Activated CD4-positive, alpha-beta T cell treated with anti-CD3 and anti-CD28 coated beads, Interleukin-2, Interleukin-6, amounts not matched to agents 100 ng/mL and 50 ng/mL, durations not matched to agents 16 hours and 8 hours (primary cell): Measurements from ENCODE around the gene TBC1D2B.
A peak's percentile ranks its signal among the peaks of the same experiment; 100 is the strongest.

Source experiments
- DNase-seq: peaks from one replicate; pipeline ENCODE4 v3.0.0-alpha.2; 2020

TBC1D2B gene

DNA sequence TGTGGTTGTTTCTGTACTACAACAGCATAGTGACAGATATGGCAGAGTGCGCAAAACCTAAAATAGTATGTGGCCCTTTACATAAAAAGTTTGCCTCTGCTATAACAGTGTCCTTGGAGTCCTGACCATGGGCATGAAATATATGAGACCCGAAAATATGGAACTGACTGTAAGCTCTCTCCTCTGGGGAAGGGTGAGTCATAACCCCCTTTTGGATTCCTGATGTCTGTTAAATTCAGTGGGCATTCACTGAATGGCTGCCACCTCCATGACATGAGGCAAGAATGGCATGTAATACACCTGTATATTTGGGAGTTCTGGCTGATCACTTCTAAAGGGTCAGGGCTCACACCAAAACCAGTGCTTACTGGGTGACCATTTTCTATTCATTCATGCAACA lies 6.1 kb downstream of the TBC1D2B start:
- no peak for DNase-seq

- peak; percentile 71 for DNase-seq
Measured at GRCh38 chr15:78070049-78070700, 7.3 kb downstream of the TBC1D2B start.

GRCh38 chr15:78069462-78070029 lies 8.0 kb downstream of the TBC1D2B start:
- no peak for DNase-seq

GRCh38 chr15:78069052-78069414 lies 8.5 kb downstream of the TBC1D2B start:
- no peak for DNase-seq

DNA sequence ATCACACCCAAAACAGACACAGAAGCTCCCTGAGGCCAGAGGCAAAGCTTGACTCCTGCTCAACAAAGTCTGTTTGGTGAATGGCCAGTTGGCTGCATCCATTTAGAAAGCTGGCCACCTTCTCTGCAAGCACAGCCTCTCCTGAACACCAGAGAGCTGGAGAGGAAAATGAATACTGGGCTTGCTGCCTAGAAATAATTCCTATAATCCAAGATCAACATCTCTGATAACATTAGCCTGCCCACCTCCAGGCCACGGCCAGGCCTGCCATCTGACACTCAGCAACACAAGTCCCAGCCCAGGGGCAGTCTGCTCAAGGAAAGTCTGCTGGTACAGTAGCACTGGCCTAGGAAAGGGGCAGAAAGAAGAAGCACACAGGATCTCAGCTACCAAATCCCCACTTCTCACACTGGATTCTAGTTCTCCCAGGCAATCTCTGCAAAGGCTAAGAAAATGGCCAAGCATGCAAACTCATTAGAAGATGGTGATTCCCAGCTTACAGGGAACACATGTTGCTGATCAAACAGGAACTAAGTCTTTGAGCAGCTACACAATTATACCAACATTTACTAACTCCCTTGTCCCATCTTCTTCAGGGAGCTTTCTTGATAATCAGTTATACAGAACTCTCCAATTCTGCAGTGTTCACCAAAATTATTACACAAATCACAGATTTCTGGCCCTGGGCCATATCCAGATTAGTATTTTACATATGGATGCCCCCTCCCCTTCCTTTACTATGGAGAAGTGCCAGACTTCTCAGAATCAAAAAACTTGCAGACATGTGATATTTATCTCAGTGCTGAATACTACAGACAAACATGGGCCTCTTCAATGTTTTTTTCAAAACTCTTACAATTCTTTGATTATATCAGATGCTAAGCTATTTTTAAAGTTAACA lies 9.9 kb downstream of the TBC1D2B start:
- no peak for DNase-seq

GRCh38 chr15:78065973-78066946 lies 11.3 kb downstream of the TBC1D2B start:
- peak; percentile 48 for DNase-seq

- no peak for DNase-seq
Measured at GRCh38 chr15:78065284-78065872, 12.1 kb downstream of the TBC1D2B start.

GRCh38 chr15:78064544-78064943 lies 13.0 kb downstream of the TBC1D2B start:
- no peak for DNase-seq

DNA sequence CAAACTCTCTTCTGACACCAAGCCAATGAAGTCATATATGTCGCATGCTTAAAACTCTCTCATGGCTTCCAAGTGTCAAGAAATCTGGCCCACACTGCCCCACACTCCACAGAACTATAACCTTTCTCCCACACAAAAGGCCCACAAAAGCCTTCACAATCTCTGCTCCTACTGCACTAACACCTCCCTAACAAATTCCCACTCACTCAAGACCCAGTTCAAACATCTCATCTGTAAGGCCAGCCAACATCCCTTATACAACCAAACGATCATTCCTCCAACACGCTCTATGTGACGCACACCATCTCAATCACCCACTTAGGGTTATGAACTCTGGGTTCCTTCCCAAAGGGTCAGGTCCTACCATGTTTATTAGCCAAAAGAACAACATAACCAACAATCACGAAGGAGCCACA lies 13.5 kb downstream of the TBC1D2B start:
- DNase-seq = no peak

DNA sequence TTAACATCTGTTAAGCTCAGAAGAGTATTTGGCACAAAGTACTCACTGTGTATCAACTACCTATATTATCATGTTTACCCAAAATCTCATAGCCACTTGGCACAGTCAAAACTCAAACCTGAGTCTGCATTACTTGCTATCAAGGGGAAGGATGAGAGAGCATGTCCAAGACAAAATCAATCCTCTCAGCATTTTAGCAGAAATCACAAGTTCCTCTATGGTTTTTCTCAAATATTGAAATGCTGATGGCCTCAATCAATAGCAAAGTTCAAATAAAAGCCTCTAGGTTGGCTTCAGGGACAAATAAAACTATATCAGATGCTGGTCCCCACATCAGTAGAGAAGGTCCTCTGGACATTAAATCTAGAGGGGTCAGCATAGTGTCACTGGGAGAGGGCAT lies 14.3 kb downstream of the TBC1D2B start:
- DNase-seq = no peak

DNA sequence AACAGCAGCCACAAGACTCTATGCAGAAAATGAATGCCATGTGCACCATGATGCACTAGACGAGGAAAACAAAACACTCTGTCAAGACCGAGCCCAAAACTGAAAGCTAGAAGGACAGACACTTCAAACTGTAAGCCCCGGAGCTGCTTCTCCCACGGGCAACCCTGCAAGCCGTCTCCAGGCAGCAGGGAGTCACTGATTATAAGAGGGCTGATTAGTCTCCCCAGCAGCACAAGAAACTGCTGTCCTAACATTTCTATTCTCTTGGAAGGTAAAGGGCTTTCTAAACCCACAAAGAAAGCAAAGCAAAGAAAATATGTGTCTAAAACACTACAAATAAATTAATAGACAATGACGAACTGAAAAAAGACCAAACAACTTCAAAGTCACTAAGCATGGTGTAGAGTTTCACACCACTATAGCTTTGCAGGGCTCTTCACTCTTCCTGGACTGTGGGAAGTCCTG lies 15.5 kb downstream of the TBC1D2B start:
- DNase-seq = peak; percentile 66

DNA sequence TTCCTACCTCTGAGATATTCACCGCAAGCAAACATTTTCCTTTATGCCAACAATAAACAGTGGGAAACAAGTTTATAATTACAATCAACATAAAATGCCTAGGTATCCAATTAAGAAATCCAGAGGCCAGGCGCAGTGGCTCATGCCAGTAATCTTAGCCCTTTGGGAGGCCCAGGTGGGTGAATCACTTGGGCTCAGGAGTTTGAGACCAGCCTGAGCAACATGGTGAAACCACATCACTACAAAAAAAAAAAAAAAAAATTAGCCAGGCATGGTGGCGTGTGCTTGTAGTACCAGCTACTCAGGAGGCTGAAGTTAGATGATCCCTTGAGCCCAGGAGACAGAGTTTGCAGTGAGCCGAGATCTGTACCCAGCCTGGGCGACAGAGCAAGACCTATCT lies 17.3 kb downstream of the TBC1D2B start:
- DNase-seq = no peak

- no peak for DNase-seq
Measured at GRCh38 chr15:78059110-78059839, 18.2 kb downstream of the TBC1D2B start.

DNA sequence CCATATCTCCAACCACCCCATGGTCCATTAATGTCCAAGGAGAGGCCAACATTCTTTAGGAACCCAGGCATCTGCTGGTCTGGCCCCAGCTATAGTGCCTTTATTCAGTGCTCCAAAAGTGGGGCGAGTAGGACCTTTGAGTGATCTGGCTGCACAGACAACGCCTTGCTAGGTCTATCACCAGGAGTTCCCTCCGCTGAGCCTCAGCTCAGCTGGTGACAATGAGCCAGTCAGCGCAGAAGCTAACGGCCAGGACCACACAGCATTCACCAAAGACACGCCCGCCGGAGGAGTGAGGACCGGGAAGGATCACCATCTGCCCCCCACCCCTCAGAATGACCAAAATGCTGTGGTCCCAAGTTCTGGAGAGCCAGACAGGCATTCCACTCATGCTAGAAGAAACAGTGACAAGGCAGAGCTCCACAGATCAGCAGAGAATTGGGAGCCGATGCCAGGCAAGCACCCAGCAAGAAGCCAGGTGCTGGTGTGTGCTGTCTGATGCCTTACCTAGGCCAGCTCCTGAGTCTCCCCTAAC lies 19.0 kb downstream of the TBC1D2B start:
- no peak for DNase-seq

DNA sequence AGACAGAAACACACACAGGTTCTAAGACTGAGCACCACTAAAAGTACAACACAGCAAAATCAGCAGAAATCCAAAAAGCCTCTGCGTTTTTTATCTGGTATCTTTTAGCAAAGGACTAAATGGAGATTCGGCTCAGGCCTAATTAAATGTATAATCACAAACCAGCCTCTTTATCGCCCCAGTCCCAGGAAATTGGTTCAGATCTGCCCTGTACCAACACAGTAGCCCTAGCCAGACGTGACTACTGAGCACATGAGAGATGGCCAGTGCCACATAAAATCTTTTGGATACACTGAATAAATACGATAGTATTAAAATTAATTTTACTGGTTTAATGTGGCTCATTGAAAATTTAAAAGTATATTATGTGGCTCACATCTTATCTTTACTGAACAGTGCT lies 19.7 kb downstream of the TBC1D2B start:
- no peak for DNase-seq

- no peak for DNase-seq
Measured at GRCh38 chr15:78056714-78057269, 20.7 kb downstream of the TBC1D2B start.

- DNase-seq = no peak
Measured at GRCh38 chr15:78055919-78056713, 21.4 kb downstream of the TBC1D2B start.

DNA sequence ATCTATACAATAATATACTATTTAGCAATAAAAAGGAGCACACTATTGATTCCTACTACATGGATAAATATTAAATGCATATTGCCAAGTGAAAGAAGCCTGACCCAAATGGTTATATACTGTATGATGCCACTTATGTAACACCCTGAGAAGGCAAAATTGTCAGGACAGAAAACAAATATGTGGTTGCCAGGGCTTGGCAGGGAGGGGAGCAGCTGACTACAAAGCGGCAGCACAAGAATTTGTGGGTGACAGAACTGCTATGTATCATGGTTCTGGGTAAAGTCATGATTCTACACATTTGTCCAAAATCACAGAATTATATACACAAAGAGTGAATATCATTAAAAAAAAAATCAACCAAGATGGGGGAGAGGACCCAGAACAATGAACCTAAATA lies 22.5 kb downstream of the TBC1D2B start:
- no peak for DNase-seq

DNA sequence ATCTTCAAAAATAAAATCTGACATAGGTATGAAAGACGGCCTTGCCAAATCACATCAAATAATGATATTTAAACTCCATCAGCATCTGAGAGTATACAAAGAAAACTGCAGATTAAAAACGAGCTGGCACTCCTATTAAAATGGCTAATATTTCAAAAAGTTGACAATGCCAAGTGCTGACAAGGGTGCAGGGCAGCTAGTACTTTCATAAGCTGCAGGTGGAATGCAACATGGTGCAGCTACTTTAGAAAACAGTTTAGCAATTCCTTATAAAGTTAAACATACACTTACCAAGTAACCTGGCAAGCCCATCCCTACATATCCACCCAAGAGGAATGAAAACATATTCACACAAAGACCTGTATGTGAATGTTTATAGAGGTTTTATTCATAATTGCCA lies 23.0 kb downstream of the TBC1D2B start:
- no peak for DNase-seq

- peak; percentile 36 for DNase-seq
Measured at GRCh38 chr15:78052545-78052944, 25.0 kb downstream of the TBC1D2B start.
